T-helper 2 cell treated with Interferon-gamma antibody and Interleukin-4, amounts not matched to agents 100 ng/mL and 5 ng/mL, for 36 hours (primary cell): ENCODE measurements around the gene PRR23E. TPM values are rescaled to one million over a fixed set of nuclear protein-coding genes. Genes with fewer than 3 reads are reported as not detected.

ENCODE experiments used
- intact Hi-C: fragments of 100-400 bp; cut with micrococcal nuclease; formaldehyde crosslinking; loops from one replicate; pipeline ENCODE4 v1.15.1; 2023
- total RNA-seq: library from RNA; stranded (reverse); gene quantifications from 2 replicates; pipeline ENCODE4 v1.2.3, GENCODE V29; 2022

PRR23E gene
- total RNA-seq, 1 donor from 2014 or later: not detected

GRCh38 chr3:127183931-127184869 is 8.7 kb upstream of the PRR23E start:
- intact Hi-C loops: no loop called here

- intact Hi-C loops: no loop called here
Observed at GRCh38 chr3:127184870-127185216, 8.1 kb upstream of the PRR23E start.

GRCh38 chr3:127185268-127185667 is 7.7 kb upstream of the PRR23E start:
- intact Hi-C loops: no loop called here

GRCh38 chr3:127185962-127186674 is 6.8 kb upstream of the PRR23E start:
- intact Hi-C loops: no loop called here

DNA sequence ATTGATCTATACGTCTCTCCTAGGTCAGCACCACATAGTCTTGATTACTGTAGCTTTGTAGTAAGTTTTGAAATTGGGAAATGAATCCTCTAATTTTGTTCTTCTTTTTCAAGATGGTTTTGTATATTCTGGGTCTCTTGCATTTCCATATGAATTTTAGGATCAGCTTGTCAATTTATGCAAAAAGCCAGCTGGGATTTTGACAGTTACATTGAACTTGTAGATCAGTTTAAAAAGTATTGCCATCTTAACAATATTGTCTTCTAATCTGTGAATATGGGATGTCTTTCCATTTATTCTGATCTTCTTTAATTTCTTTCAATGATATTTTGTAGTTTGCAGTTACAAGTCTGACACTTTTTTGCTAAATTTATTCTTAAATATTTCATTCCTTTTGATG is 5.6 kb upstream of the PRR23E start:
- intact Hi-C loops: no loop called here

DNA sequence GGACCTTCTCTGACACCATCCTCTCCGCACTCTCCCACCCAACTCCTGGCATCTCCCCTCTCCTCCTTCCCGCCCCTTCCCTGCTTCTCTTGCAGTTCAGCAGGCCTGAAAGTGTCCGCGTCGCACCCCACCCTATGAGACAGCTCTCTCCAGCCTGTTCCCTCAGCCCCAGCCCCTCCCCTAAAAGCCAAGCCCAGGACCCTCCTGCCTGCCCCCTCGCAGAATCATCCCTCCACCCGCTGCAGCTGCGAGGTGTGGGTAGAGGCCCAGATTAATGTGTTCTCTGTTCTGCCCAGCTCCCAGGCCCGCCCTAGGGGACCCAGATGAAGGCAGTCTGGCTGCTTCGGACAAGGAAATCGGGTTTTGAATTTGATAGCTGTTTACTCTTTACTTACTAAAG is 410 bp downstream of the PRR23E start:
- intact Hi-C loops: no loop called here

GRCh38 chr3:127193775-127194174 is 844 bp downstream of the PRR23E start:
- intact Hi-C loops: no loop called here

GRCh38 chr3:127194601-127195187 is 1.8 kb downstream of the PRR23E start:
- intact Hi-C loops: no loop called here

GRCh38 chr3:127195417-127195816 is 2.5 kb downstream of the PRR23E start:
- intact Hi-C loops: no loop called here

DNA sequence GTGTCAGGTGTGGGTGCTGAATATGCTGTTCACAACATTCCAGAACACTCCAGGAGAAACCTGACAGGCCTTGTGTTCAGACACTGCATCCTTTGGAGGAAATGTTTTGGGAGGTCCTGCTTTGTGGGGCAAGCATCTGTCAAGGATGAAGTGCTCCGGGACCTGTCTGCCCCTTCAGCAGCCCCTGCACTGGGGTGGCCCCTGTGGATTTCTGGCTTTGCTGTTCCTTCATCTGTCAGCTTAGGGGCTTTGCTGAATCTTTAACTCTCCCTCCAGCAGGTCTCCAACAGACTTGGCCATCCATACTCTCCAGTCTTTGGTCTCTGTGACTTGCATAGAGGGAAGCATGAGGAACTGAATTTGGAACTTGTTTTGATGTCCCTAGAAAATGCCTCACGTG is 3.1 kb downstream of the PRR23E start:
- intact Hi-C loops: no loop called here

DNA sequence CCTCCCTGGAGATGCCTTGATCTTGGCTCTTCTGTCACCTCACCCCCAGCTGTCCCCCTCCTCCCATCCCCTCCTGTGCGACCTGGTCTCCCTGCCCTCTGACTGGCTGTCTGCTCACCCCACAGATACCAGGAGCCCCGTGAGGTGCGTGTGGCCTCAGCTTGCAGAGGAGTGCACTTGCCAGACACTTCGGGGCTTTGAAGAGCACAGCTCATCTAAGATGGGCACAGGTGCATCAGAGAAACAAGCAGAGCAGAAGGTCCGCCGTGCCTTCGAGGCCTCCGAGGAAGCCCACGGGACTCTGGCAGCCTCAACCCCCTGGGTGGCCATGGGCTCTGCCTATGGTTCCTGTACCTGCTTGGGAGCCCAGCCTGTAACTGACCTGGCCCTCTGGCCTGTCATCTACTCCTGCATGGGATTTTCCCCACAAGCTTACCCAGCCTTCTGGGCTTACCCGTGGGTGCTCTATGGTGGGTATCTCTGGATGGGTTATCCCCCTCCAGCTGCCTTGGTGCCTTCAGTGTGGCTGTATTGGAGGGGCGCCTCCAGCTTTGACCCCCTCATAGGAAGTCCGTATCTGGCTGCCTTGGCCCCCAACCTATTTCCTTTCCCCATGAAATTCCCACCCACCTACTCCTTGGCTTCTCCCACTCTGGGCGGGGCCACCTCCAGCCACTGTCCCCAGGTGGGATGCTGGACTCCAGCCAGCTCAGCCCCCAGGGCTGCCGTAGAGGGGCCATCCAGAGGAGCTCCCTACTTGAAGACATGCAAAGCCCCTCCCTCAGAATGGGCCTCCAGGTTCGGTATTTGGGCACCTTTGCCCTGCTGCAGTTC is 3.8 kb downstream of the PRR23E start:
- intact Hi-C loops: no loop called here

DNA sequence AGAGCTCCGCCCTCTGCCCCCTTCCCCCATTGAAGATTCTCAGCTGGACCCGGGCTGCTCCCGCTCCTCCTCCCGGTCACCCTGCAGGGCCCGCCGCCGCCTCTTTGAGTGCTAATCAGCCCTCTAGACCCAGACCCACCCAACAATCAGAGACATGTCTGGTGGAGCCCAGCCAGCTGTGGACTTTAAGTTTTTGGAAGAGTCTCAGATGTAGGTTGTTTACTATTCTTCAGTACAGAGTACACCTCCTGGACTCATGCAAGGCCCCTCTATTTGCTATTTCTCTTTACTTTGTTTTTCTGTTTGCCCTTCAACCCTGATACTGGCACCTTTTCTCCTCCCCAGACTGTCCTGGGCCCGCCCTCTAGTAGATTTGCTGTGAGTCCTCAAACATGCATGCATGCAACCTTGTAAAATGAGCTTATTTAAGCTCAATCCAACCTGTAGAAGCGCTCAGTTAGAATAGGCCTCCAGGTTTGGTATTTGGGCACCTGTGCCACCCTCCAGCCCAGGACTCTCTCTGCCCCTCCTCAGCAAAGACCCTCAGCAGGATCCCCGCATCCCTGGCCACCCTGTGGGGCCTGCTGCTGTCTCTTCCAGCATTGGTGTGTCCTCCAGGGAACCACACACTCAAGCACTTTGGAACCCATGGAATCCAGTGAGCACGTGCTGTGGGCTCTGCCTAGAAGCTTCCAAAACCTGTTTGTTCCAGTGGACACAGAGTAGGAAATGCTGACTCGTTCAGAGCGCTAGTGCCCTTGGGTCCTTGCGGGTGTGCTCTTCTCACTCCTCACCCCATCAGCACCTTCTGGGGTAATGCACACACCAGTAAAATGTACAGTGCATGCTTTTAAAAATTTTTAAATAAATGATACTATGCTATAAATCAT is 4.6 kb downstream of the PRR23E start:
- intact Hi-C loops: no loop called here

DNA sequence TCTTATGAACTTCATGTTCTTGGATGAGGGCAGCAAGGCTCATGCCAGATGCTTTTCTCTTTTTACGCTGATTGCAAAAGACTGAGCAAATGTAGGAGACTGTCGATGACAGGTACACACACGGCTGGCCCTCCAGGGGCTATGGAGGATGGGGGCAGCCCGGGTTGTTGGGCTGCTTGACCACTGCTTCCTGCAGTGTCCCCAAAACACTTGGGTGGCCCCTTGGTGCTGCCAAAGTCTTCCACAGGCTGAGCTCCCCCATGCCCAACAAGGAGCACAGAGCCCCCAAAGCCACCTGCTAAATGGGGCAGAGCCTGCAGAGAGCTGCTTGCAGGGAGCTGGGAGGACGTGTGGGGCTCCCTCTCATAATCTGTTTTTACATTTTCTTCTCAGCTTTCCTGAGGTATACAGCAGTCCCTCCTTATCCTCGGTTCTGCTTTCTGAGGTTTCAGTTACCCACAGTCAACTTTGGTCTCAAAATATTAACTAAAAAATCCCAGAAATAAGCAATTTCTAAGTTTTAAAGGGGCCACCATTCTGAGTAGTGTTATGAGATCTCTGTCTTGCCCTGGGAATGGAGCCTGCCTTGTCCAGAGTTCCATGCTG is 7.3 kb downstream of the PRR23E start:
- intact Hi-C loops: no loop called here

DNA sequence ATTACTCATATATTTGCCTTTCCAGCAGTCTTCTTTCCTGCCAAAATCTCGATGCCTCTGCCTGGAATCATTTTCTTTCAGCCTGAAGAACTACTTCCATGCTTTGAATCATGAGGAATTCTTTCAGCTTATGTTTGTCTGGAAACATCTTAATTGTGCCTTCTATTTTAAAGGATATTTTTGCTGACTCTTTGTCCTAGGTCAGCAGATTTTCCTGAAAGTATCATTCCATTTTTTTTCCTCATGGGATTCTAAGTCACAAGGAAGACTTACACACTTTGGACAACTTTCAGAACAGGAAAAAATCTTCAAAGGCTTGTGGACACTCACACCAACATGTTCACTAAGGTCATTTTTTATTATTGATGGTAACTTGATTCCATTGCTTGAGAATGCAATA is 10.1 kb downstream of the PRR23E start:
- intact Hi-C loops: no loop called here

DNA sequence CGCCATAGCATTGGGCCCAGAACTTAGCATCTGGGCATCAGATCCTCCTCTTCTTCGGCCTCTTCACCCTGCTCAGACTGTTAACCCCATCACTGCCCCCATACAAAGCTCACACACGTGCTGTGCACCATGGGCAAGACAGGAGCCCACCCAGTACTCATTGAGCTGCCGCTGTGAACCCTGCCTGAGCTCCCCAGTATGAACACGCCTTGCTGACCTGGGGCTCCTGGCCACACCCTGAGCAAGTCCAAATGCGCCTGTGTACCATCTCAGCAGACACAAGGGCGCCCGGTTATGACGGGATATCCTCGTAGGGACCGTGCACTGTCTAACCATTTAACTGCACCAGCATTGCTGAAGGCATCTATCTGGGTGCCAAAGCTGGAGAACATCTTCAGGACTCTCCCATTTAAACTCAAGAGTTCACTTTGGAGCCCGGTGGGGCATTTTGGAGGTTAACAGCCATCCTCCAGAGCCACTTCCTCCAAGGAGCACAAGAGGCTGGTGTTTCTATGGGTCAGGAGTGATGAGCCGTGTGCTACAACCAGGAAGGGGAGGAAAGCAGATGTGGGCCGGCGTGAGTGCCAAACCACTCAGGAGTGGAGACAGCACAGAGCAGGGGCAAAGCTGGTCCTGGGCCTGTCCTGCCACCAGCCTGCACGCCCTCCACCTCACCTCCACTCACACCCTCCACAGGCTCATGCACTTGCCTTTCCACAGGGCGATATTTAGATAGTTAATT is 12.1 kb downstream of the PRR23E start:
- intact Hi-C loops: no loop called here

GRCh38 chr3:127206154-127206553 is 13.2 kb downstream of the PRR23E start:
- intact Hi-C loops: no loop called here

GRCh38 chr3:127206611-127207516 is 13.9 kb downstream of the PRR23E start:
- intact Hi-C loops: no loop called here
